HG02759 (cell line): ENCODE data around the gene XRCC5.
"Not testable (repeated sequence)": the region's sequence is repeated elsewhere in the genome, so short reads cannot be mapped to it uniquely, and the experiment has no call there.

Source experiments
- ATAC-seq: cut with Tn5 transposase; IDR thresholded peaks from one replicate; pipeline ENCODE4 v1.9.1; 2021; ENCODE audit warnings: mild to moderate bottlenecking, moderate library complexity; ENCODE audit not compliant: unreplicated experiment

Gene XRCC5

DNA sequence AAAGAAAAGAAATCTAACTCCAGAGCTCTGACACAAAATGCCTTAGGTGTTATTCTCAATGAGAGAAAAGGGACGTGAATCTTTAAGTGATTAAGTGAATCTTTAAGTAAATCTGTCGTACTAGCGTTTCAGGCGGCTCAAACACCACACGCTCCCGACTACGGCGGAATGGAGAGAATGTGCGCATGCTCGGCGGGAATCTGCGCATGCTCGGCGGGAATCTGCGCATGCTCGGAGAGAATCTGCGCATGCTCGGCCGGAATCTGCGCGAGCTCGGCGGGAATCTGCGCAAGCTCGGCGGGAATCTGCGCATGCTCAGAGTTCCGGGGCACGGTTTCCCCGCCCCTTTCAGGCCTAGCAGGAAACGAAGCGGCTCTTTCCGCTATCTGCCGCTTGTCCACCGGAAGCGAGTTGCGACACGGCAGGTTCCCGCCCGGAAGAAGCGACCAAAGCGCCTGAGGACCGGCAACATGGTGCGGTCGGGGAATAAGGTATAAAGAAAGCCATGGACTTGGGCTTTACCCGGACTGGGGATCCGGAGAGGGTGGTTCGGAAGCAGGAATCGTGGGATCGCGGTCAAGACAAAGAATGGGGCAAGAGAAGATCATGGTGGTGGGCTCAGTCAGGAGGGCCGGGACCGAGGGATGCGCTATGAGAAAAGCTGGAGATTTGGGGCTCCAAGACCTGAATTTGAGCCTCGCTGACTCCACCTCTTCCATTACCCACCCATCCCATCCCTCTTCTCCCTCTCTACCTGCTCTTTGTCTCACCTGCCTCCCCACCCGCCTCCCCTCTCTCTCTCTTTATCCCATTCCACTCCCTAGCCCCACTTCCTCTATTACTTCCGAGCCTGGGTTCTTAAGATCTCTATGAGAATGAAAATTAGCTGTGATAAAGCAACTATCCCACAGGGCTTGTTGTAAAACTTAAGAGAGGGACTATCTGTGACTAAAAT lies at the start of gene XRCC5:
TSS of gene XRCC5 (plus strand) at position 382 of the 955 bp plus-strand sequence. CDS start at position 471, 89 bp downstream.
- ATAC-seq, result peak; percentile 59

DNA sequence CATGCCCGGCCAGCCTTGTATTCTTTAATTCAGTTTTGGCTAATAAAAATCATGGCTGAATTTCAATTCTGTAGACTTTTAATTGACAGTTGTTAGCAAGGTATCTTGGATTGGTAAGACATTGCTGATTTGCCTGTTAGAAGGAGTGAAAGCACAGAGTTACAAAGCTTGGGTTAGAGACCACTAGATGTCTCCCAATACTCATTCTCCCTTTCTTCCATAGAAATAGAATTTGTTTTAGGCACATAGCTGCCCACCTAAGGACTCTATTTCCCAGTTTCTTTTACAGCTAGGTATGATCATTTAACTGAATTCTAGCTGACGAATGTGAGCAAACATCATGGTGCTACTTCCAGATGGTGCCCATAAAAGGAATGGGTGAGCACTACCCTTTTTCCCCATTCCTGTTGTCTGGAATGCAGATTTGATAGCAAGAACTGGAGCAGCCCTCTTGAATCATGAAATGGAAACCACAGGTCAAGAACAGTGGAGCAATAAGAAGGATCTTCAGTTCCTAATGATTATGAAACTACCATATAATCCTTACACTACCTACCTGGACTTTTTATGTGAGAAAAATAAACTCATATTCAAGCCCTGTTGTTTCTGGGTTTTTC lies 45.0 kb upstream of the XRCC5 start:
- ATAC-seq, result no peak

DNA sequence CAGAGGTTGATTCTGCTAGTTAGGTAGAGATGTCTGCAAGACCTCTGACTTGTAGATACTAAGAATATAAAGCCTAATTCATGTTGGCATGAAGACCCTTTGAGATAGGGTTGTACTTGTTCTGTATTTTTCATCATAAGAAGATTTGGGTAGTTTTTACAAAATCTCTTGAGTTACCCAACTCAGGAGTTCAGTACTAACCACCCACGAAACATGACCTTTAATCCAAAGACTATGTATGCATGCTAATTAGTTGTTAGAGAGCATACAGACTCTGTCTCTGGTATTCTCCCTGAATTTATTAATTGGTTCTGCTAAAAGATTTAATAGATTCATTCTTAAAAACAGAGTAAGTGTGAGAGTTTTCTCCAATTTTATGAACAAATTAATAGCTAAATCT lies 44.5 kb upstream of the XRCC5 start:
- no peak for ATAC-seq

DNA sequence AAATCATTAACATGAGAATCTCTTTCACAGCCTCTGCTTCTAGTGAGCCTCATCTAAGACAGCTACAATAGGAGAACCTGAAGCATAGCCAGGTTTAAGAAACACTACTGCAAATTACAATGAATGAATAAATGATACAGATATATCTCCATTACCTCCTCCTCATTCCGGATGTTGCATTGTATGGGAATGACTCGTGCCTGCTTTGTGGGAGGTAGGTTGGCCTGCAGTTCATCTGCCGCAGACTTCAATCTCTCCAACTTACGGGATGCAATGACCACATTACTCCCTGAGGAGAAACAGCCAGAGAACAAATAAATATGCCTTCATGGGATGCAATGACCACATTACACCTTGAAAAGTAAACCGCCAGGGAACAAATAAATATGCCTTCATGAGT lies 42.9 kb upstream of the XRCC5 start:
- ATAC-seq, result no peak

DNA sequence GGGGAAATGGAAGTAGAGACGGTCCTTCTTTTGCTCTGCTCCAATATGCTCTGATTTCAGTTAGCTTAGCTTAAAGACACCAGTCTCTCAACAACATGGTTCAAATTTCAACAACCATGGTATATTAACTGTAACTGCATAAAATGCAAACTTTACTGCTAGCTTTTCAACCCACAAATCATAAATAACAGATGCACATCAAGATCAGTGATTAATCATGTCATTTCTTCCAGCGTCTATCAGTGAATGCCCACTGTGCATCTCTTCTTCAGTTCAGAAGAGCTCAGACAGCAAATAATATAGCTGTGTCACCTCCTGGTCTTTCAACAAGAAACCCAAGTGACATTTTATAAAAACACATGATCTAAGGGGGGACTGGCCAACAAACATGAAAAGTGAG lies 40.1 kb upstream of the XRCC5 start:
- no peak for ATAC-seq

DNA sequence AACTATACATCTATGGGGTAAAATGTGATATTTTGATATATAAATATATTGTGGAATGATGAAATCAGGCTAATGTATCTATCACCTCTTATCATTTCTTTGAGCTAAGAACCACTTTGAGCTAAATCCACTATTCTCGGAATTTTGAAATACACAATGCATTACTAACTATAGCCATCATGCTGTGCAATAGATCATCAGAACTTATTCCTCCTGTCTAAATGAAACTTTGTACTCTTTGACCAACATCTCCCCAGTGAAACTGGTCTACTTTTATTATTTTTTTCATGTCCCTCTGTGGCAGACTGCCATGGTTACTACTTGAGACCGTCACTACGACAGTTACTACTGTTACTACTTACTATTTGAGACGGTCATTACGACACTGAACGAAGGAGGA lies 39.0 kb upstream of the XRCC5 start:
- no peak for ATAC-seq

DNA sequence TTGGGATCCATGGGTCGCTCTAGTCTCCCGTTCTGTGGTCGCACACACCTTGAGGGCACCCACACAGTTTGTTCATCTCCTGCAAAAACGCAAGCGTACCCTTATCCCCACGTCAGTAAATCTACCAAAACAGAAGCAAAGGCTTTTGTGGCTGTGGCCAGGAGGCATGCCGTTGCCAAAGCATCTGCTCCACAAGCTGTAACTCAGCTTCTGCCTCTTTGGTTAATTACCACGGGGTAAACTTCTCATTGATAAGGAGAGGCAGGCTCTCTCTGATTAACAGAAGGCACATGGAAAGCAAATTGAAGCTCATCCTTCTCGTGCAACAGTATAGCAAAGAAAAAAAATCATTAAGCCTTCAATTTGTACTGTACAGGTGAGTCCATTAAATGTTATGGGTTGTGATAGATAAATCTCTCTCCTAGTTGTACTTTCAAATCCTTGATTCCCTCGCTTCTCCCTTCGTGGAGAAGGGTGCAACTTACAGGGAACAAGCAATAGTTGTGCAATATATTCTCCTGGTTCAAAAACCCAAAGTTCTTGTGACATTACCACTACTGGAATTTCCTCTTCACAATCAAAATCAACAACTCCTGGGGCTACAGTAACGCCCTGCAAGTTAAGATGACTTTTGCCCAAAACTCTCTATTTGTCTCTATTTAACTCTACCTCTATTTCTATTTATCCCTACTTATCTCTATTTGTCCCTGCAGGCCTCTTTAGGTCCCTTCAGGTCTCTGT lies 37.9 kb upstream of the XRCC5 start:
- no peak for ATAC-seq

DNA sequence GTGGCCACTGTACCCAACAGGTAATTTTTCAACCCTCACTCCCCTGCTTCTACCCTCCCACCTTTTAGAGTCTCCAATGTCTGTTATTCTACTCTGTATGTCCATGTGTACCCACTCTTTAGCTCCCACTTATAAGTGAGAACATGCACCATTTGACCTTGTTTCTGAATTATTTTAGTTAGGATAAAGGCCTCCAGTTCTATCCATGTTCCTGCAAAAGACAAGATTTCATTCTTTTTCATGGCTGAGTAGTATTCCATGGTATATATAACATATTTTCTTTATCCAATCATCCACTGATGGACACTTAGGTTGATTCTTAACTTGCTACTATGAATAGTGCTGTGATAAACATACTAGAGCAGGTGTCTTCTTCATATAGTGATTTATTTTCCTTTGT lies 36.7 kb upstream of the XRCC5 start:
- no peak for ATAC-seq

DNA sequence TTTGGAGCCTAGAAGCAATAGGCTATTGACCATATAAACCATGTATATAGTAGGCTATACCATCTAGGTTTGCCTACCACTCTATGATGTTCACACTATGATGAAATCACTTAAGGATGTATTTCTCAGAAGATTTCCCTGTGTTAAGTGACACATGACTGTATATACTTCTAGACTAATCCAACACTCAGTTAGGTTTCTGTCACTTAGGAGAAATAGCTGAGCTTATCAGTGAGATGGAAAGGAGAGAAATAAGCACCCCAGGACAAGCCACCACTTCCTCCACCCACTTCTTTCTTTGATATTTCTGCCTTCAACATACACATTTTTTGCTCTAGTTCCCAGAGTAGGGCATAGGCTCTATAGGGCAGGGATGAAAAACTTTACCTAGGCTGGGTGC lies 35.4 kb upstream of the XRCC5 start:
- ATAC-seq, result no peak

DNA sequence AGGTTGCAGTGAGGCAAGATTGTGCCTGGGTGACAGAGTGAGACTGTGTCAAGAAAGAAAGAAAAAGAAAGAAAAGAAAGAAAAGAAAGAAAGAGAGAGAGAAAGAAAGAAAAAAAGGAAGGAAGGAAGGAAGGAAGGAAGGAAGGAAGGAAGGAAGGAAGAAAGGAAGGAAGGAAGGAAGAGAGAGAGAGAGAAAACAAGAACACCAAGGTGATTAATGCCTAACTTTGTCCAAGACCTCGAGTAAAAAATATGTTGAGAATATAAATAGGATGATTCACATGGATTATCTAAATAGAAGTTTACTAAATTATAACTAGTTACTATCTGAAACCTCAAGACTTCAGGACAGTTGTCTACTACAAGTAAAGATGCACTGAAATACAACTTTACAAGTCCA lies 34.8 kb upstream of the XRCC5 start:
- no peak for ATAC-seq

DNA sequence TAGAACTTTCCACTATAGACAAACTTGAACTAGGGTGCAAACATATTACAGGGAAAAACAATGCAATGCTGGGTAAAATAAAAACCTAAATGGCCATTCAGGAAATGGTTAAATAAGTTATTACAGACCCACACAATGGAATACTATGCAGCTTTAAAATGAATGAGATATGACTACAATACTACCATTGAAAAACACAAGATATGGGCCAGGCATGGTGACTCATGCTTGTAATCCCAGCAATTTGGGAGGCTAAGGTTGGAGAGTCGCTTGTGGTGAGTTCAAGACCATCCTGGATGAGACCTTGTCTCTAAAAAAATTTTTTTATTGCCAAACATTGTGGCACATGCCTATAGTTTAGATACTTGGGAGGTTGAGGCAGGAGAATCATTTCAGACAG lies 34.4 kb upstream of the XRCC5 start:
- no peak for ATAC-seq

DNA sequence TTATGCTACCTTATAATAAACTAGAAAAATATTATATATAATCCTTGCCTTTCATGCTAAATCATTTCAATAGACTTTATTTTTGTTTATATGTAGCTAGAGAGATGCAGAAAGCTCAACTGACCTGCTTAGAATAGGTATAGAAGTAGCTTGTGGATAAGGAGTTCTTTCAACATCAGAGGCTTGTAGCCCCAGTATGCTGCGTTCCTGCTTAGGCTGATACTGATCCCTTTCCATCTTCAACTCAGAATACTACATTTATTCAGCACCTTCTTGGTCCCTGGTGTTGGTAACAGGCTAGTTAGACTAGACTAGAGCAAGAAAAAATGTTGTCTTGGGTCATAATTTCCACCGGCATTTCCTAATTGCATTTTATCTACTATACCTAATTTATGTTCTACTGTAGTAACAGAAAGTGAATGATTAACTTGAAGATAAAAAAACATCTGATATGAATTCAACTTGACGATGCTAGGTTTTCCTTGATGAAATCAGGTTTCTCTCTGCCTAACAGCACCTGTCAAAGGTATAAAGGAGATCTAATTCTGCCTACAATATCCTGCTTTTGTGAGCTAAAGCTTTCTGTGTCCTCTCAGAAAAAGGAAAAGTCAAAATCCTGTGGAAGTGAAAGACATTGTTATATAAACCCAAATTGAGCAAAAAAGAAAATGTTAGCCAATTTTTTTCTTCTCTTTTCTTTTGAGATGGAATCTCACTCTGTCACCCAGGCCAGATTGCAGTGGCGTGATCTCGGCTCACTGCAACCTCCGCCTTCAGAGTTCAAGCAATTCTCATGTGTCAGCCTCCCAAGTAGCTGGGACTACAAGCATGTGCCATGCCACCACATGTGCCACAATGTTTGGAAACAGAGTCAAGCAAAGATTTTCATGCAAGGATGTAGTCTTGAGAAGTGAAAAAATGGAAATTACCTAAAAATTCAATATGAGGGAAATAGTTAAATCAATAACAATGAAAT lies 33.4 kb upstream of the XRCC5 start:
- ATAC-seq, result no peak

DNA sequence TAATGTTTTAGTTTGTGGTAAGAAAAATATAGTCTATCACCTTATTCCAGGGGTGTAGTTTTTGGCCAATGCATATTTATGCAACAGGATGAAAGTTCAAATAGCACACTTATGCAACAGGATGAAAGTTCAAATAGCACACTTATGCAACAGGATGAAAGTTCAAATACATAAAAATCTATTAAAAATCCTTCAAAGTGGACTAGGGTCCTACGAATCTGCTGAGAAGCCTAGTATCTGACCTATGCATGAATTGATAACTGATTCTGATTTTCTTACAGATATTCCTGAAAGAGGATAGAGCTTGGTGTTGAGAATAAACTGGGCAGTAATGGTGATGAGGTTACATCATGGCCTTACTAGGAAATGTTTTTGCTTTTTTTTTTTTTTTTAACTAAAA lies 30.4 kb upstream of the XRCC5 start:
- ATAC-seq, result no peak

DNA sequence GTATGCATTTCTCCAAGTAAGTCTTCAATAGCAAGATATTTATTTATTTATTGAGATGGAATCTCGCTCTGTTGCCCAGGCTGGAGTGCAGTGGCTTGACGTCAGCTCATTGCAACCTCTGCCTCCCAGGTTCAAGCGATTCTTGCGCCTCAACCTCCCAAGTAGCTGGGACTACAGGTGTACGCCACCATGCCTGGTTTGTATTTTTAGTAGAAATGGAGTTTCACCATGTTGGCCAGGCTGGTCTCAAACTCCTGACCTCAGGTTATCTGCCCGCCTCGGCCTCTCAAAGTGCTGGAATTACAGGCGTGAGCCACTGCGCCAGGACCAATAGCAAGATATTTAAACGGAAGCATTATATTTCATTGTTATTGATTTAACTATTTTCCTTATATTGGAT lies 29.1 kb upstream of the XRCC5 start:
- ATAC-seq, result not testable (repeated sequence)

DNA sequence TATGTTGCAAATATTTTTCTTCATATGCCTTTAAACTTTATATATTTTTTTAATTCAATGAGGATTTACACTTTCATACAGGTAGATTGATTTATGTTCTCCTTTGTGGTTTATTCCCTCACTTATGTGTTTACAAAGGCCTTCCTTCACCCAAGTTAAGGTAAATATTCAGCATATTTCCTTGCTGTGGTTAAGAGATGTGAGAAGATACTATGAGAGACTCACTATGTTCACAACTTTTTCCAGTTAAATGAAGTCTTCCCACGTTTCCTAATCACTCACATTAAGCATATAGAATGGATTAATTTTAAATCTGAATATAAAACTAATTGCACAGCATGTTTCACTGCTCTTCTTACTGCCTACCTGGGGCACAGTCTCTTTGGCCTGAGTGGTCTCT lies 28.1 kb upstream of the XRCC5 start:
- ATAC-seq, result no peak

DNA sequence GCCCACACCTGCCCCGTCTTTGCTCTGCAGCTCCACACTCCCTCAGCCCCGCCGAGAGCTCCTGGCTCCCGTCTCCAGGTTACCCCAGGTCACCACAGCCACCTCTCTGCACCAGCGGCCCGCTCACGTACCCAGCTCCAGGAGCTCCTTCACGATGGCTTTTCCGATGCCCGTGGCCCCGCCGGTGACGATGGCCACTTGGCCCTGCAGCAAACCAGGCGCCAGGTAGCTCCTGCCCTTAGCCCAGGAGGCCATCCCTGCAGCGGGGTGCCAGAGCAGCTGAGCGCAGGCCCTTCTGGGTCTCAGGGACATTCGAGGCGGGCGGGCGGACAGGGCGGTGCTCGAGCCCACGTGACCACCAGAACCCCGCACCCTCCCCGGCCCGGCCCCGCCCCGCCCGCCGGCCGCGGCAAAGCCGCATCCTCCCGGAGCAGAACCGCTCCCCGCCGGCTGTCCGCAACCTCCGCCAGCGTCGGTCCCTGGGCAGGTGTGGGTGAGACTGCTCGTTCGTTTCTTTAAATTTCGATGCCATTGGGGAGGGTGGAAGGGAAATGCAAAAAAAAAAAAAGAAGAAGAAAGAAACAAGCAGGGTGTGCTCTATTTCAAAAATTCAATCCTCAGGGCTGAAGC lies 27.5 kb upstream of the XRCC5 start, which contains the start of the genes PECR and TMEM169:
TSS of gene PECR (minus strand) at position 323 of the 630 bp plus-strand sequence. CDS start at position 255, 68 bp downstream.
TSS of gene TMEM169 (plus strand) at position 433 of the 630 bp plus-strand sequence. CDS start 14,045 bp downstream, outside the sequence.
- peak; percentile 96 for ATAC-seq

DNA sequence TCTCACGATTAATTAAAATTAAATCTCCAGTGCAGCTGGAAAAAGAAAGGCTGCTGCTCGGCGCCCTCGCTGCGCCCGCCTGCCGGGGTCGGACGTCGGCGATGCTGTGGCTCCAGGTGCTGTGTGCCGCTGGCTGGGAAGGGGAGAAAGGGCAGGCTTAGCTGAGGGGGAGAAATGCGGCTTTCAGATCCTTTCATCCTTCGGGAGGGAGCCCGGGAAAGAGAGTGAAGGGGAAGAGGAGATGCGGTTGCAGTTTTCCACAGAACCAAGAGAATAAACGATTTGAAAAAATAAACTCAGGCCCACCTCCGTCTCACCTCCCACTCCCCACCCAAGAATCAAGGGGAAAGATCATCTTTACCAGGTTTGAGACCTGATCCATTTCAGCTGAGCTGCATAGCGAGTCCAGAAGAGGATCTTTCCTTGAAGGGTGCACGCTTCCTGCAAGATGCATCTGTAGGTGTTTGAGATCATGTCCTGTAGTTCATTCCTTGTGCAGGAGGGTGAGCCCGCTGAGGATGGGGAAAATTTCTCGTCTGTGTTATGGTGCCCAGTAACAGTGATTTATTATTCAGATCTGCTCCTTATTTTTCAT lies 26.9 kb upstream of the XRCC5 start:
- ATAC-seq, result peak; percentile 23

DNA sequence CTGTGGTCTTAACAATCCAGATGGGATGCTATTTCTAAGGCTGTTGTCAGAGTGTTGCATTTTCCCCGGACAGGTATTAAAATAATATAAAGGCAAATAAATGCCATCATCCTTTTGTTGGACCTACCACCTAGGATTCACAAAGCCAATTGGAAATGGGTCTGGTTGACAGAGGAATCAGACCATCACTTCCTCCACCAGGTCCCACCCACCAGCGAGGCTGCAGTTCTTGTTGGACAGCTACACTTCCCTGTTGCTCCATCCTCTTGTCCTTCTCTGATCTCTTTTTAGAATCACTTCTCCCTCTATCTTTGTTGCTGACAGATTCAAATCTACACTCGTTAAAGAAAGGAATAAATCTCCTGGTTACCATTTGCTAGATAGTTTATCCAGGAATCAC lies 26.3 kb upstream of the XRCC5 start:
- ATAC-seq, result no peak
